Measurements from ENCODE around the gene LIMA1.
A peak's percentile ranks its signal among the peaks of the same experiment; 100 is the strongest.
"Not testable (repeated sequence)": the region's sequence is repeated elsewhere in the genome, so short reads cannot be mapped to it uniquely, and the experiment has no call there.

The LIMA1 gene

DNA sequence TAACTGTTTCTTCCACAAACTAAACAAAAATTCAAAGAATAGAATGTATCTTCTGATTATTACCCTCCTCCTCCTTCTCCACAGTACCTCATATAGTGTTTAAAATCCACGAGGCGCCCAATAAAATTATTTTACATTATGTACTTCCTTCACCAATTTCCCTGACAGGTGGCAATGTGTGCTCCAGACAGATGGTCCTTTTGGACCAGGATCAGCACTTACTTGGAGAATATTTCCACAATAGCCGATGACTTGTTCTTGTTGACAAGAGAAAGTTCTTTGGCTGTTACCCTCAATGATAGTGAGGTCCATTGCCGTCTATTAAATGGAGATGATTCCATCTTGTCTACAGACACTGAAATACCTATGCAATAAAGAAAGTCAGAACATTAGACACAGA, 34.9 kb downstream of the LIMA1 start:
- DNase-seq (ENCODE audit: extremely low read depth in 1 of 2, low read depth in 1 of 2), result no peak

DNA sequence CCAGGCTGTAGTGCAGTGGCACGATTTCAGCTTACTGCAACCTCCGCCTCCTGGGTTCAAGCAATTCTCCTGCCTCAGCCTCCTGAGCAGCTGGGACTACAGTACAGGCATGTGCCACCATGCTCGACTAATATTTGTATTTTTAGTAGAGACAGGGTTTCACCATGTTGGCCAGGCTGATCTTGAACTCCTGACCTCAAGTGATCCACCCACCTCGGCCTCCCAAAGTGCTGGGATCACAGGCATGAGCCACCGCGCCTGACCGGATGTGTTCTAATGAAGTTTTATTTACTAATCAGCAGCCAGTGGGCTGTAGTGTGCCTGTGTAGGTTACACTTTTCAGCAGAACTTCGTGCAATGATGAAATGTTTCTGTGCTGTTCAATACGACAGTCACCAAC, 35.7 kb downstream of the LIMA1 start:
- not testable (repeated sequence) for DNase-seq (ENCODE audit: extremely low read depth in 1 of 2, low read depth in 1 of 2)

- DNase-seq (ENCODE audit: extremely low read depth in 1 of 2, low read depth in 1 of 2), result peak in 1 of 2 donors; percentile 45
These were observed 36.3 kb downstream of the LIMA1 start for GRCh38 chr12:50246873-50247612.

DNA sequence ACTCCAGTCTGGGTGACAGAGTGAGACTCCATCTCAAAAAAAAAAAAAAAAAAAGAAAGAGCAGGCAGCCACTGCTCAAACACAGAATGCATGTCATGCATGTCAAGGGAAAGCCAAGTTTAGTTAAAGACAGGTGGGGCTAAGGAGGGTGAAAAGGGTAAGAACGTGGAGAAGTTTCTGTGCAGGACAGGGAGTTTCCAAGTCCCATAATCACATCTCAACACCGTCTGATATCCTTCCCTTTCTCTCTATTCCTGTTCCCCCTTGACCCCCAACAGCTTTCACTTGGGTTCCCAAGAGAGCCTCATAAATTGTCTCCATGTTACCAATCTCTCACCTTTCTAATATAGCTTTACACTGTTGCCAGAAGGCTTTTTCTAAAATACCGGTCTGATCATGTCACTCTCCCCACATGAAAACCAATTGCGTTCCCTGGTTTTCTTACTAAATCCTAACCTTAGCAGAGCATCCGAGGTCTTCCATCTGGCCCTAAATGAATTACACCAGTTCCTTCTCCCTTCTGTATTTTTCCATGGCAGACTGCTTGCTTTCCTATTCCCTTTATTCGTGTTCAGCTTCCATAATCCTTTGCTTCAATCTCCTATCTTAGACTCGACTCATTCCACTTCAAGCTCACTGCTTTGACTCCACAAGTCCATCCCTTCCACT, 37.0 kb downstream of the LIMA1 start:
- DNase-seq (ENCODE audit: extremely low read depth in 1 of 2, low read depth in 1 of 2), result no peak

- DNase-seq (ENCODE audit: extremely low read depth in 1 of 2, low read depth in 1 of 2), result no peak
These were observed 39.8 kb downstream of the LIMA1 start for GRCh38 chr12:50243507-50243906.

DNA sequence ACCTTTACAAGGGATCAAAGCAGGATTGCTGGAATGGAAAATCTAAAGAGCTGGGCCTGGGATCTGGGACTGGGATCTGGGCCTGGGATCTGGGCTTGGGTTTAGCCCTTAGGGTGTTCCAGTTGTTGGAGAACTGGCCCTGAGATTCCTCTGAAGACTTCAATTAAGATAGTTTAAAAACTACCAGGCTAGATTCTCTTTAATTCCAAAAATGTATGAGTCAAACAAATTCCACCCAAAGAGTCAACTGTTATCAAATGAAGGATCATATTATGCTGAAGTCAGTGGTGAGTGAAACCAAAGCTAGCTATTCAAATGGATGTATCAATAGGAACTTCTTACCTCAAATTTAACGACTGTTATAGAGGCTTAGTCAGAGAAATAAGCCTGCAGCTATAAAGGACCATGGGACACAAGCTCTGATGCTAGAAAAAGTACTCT, 40.5 kb downstream of the LIMA1 start:
- DNase-seq (ENCODE audit: extremely low read depth in 1 of 2, low read depth in 1 of 2), result no peak

GRCh38 chr12:50241178-50241577, 42.1 kb downstream of the LIMA1 start:
- DNase-seq (ENCODE audit: extremely low read depth in 1 of 2, low read depth in 1 of 2), result no peak

DNA sequence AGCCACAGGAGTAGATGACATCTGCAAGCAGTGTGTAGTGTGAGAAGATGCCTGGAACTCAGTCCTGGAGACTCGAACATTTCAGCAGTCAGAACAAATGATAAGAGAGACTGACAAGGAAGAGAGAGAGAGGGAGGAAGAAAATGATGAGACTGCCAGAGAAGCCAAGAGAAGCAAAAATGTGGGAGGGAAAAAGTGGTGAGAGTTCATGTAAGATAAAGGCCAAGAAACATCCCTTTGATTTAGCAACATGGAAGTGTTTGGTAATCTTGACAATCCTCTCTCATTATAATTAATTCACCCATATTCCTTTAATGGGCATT, 42.6 kb downstream of the LIMA1 start:
- no peak for DNase-seq (ENCODE audit: extremely low read depth in 1 of 2, low read depth in 1 of 2)

- no peak for DNase-seq (ENCODE audit: extremely low read depth in 1 of 2, low read depth in 1 of 2)
These were observed 43.1 kb downstream of the LIMA1 start for GRCh38 chr12:50240096-50240791.

DNA sequence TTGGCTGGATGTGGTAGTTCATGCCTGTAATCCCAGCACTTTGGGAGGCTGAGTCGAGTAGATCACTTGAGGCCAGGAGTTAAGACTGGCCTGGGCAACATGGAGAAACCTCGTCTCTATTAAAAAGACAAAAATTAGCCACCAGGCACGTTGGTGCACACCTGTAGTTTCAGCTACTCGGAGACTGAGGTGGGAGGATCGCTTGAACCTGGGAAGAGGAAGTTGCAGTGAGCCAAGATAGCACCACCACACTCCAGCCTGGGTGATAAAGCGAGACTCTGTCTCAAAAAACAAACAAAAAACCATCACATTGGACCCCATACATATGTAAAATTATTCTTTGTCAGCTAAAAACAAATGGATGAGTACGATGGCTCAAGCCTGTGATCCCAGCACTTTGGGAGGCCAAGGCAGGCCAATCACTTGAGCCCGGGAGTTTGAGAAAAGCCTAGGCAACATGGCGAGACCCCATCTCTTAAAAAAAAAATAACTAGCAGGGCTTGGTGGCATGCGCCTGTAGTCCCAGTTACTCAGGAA, 43.9 kb downstream of the LIMA1 start:
- DNase-seq (ENCODE audit: extremely low read depth in 1 of 2, low read depth in 1 of 2), result no peak

DNA sequence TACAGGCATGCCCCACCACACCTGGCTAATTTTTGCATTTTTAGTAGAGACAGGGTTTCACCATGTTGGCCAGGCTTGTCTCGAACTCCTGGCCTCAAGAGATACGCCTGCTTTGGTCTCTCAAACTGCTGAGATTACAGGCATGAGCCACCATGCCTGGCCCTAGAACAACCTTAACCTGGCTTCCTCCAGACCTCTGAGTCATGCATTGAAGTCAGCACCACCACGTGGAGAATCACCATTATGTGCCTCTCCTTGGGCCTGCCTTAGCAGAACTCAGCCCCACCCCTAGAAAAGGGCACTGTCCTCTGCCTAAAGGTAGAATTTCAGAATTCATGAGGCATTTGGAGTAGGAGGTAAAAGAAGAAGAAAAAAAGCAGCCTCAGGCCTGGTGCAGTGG, 49.0 kb downstream of the LIMA1 start:
- no peak for DNase-seq (ENCODE audit: extremely low read depth in 1 of 2, low read depth in 1 of 2)

DNA sequence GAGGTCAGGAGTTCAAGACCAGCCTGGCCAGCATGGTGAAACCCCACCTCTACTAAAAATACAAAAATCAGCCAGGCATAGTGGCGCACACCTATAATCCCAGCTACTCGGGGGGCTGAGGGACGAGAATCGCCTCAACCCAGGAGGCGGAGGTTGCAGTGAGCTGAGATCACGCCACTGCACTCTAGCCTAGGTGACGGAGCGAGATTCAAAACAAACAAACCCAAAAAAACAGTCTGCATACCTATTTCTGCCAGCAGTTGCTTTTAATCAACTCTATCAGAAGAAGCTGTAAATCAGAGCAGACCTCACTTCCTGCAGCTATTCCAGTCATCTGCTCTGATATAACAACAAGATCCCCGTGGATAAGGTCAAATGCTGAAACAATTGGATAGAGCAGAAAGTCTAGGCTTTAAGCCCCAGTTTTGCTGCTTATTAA, 50.5 kb downstream of the LIMA1 start:
- DNase-seq (ENCODE audit: extremely low read depth in 1 of 2, low read depth in 1 of 2), result no peak

GRCh38 chr12:50232206-50232605, 51.1 kb downstream of the LIMA1 start:
- DNase-seq (ENCODE audit: extremely low read depth in 1 of 2, low read depth in 1 of 2), result no peak

DNA sequence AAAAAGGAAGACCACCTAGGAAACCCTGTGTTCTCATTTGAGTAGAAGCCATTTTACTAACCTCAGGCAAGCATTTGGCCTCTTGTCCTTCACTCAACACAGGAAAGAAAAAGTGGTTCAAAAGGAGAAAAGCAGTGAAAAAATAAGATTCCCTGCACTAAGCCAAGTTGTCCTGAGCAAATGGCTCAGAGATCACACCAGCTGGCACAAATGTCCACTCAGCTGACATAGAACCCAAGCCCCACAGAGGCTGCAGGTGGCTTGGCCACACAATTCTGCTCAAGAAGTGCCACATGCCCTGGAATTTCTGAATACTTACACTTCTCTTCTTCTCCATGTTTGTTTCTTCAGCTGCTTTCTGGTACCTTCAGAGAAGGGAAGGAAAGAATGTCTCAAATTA, 52.0 kb downstream of the LIMA1 start:
- no peak for DNase-seq (ENCODE audit: extremely low read depth in 1 of 2, low read depth in 1 of 2)

DNA sequence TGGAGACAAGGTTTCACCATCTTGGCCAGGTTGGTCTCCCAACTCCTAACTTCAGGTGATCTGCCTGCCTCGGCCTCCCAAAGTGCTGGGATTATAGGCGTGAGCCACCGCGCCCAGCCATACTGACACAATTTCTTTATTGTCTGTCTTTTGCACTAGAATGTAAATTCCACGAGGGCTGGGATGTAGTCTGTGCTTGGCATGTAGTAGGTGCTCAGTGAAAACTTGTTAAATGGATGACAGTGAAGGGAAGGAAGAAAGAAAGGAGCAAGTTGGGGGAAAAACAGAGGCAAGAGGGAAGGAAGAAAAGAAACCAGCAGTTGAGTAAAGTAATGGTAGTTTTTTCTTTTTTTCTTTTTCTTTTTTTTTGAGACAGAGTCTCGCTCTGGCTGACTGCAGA, 53.1 kb downstream of the LIMA1 start:
- no peak for DNase-seq (ENCODE audit: extremely low read depth in 1 of 2, low read depth in 1 of 2)

DNA sequence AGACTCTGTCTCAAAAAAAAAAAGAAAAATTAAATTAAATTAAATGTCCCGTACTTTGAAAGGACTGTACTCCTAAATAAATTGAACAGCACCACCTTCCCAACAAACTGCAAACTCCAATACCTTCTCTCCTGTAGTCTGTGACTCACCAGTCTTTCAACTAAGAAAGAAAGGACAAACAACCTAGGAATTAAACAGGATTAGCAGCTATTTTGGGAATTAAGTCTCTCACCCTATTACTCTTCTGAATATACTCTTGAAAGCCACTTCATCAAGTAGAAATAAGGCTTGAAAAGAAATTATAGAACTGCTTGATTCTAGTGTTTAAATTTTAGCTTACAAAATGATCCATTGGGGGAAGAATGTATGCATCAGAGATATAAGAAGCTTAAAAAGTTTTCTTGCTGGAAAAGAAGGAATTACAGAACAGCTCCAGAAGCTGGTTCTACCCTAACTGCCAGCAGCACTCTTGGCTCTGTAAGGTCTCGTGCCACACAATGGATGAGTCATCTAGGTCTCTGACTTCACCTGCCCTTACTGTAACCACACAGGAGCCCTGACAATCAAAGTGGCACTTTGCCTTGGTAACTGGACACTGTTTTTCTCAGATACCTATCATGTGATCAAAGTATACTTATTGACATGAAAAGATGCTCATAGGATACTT, 59.2 kb downstream of the LIMA1 start:
- peak in 1 of 2 donors; percentile 44 for DNase-seq (ENCODE audit: extremely low read depth in 1 of 2, low read depth in 1 of 2)

GRCh38 chr12:50222275-50222783, 61.0 kb downstream of the LIMA1 start:
- DNase-seq (ENCODE audit: extremely low read depth in 1 of 2, low read depth in 1 of 2), result no peak

- DNase-seq (ENCODE audit: extremely low read depth in 1 of 2, low read depth in 1 of 2), result no peak
These were observed 61.9 kb downstream of the LIMA1 start for GRCh38 chr12:50221228-50222008.

DNA sequence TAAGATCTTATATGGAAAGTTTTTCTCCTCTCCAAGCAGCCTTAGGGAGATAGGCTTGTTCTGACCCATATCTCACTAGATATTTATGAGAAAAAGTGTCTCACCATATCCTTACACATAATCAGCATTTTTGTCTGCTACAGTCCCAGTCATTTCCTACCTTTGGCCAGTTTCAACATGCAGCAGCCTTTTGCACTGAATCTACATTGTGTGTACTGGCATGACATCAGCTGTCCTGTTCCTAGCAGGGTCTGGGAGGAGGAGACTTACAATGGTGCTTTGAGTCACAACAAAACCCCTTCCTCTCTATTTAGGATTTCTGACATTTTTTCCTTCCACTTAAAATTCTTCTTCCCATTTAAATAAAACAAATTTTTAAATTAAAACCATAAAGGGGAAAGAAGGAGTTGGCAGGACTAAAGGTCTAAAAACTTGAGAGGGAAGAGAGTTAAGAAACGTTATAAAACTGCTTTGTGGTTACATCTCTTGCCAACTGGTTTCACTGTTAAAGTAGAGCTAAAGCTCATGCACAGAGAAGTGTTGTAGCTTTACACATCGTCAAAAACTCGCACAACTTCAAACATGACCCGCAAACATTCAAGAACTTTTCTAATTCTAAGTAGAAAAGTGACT, 62.8 kb downstream of the LIMA1 start:
- peak in 1 of 2 donors; percentile 66 for DNase-seq (ENCODE audit: extremely low read depth in 1 of 2, low read depth in 1 of 2)

- no peak for DNase-seq (ENCODE audit: extremely low read depth in 1 of 2, low read depth in 1 of 2)
These were observed 63.8 kb downstream of the LIMA1 start for GRCh38 chr12:50219544-50219943.
